SK-N-MC (cell line): ENCODE results near the gene TMCO2.

Source experiments
- EZH2 ChIP-seq: fragments of 200-600 bp; sonication (generic); IDR thresholded peaks from one replicate; pipeline ENCODE4 v1.6.1; 2017; ENCODE audit warnings: antibody characterized with exemption
- FOXP2 ChIP-seq: optimal IDR thresholded peaks from 2 replicates; pipeline ENCODE3; 2011; ENCODE audit warnings: mild to moderate bottlenecking, moderate library complexity; ENCODE audit not compliant: insufficient read depth; ENCODE audit errors: extremely low read length, control extremely low read depth
- POLR2AphosphoS5 ChIP-seq: IDR thresholded peaks from 2 replicates; pipeline ENCODE4 v1.6.1; 2012; ENCODE audit warnings: mild to moderate bottlenecking, low read depth, low read length, borderline replicate concordance

- TF ChIP-seq FOXP2 (no peak), POLR2AphosphoS5 (no peak), EZH2 (no peak)
These were observed 52.5 kb downstream of the TMCO2 start for GRCh38 chr1:40300249-40300567.
